ENCODE data around the gene GP9. TPM values are rescaled to one million over a fixed set of nuclear protein-coding genes. Genes with fewer than 3 reads are reported as not detected.
A peak's percentile ranks its signal among the peaks of the same experiment; 100 is the strongest.

Gene GP9
- total RNA-seq, 4 donors from 2014 or later = not detected

DNA sequence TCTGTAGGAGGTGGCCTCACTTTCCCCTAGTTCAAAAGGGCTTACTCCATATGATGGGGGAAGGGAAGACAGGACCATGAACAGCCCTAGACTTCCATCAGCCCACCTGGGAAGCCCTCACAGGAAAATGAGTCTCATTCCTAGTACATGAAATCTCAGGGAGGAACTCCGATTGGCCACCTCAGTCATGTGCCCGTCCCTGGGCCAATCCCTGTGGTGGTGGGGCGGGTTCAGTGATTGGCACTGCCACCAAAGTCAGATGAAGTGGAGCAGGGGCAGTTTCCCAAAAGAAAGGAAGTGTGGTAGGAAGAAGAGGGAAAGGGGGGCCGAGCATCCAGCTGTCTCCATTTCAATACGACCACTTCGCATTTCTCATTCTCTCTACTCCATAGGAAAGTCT is 25.9 kb upstream of the GP9 start:
- Histone ChIP-seq H3K27ac (no peak overlapping the region), H3K9me3 (no peaks in the 10 kb centered on the region), H3K4me1 (no peaks in the 10 kb centered on the region), H3K27me3 (no peaks in the 10 kb centered on the region), H3K36me3 (no peaks in the 10 kb centered on the region), H3K4me3 (no peak overlapping the region)
- 83% methylated on average over 6 of the region's 6 CpGs for WGBS
- TF ChIP-seq EP300 (IDR thresholded peaks at IDR 0.05) (no peak), POLR2A (IDR thresholded peaks at IDR 0.05) (no peak), POLR2AphosphoS5 (IDR thresholded peaks at IDR 0.05) (no peak)
- TF ChIP-seq, protein P1, sequence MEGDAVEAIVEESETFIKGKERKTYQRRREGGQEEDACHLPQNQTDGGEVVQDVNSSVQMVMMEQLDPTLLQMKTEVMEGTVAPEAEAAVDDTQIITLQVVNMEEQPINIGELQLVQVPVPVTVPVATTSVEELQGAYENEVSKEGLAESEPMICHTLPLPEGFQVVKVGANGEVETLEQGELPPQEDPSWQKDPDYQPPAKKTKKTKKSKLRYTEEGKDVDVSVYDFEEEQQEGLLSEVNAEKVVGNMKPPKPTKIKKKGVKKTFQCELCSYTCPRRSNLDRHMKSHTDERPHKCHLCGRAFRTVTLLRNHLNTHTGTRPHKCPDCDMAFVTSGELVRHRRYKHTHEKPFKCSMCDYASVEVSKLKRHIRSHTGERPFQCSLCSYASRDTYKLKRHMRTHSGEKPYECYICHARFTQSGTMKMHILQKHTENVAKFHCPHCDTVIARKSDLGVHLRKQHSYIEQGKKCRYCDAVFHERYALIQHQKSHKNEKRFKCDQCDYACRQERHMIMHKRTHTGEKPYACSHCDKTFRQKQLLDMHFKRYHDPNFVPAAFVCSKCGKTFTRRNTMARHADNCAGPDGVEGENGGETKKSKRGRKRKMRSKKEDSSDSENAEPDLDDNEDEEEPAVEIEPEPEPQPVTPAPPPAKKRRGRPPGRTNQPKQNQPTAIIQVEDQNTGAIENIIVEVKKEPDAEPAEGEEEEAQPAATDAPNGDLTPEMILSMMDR (IDR thresholded peaks at IDR 0.05) = no peak
- DNase-seq (ENCODE audit: low spot score in 2 of 2) = no peak

DNA sequence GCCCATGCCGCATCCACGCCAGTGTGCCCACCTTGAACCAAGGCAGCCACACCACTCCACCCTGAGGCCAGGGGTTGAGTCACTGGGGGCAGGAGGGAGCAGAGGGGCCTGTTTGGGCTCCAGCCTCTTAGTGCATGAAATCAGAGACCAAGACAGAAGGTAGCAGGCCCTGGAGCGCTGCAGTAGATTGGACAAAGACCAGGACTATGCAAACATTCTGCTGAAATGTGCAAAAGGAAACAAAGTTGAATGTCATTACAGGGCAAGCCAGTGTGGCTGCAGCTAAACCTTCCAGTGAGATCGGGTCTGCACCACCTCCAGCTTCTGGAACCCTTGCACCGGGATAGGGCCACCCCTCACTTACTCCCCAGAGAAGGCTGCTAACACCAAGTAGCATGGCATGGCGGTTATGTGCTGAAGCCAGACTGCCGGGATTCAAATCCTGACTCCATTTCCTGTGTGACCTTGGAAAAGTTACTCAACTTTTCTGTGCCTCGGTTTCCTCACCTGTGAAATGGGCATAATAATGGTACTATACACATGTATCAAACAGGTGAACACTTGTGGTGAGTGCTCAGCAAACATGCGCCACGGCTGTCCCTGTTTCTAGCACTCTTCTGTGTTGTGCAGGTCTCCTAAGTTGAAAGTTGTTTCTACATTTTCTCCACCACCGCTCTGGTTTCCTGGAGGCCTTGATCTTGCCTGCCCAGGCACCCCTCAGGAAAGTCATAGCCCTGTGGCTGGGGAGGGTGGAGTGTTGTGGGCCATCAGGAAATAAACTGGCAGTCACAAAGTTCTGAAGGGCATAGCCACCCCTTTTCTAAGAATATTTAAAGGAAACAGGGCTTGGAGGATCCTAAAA is 25.0 kb upstream of the GP9 start:
- 85% methylated on average over 9 of the region's 11 CpGs for WGBS
- no peaks in the 10 kb centered on the region for H3K27me3 ChIP-seq
- no peaks in the 10 kb centered on the region for H3K4me1 ChIP-seq
- no peaks in the 10 kb centered on the region for H3K9me3 ChIP-seq
- H3K4me3 ChIP-seq = no peak overlapping the region
- H3K27ac ChIP-seq = no peak overlapping the region
- no peaks in the 10 kb centered on the region for H3K36me3 ChIP-seq
- no peak for DNase-seq (ENCODE audit: low spot score in 2 of 2)
- no peak for TF ChIP-seq EP300 (IDR thresholded peaks at IDR 0.05)
- no peak for TF ChIP-seq POLR2A (IDR thresholded peaks at IDR 0.05)
- no peak for TF ChIP-seq POLR2AphosphoS5 (IDR thresholded peaks at IDR 0.05)
- TF ChIP-seq, protein P1 (IDR thresholded peaks at IDR 0.05) = no peak

DNA sequence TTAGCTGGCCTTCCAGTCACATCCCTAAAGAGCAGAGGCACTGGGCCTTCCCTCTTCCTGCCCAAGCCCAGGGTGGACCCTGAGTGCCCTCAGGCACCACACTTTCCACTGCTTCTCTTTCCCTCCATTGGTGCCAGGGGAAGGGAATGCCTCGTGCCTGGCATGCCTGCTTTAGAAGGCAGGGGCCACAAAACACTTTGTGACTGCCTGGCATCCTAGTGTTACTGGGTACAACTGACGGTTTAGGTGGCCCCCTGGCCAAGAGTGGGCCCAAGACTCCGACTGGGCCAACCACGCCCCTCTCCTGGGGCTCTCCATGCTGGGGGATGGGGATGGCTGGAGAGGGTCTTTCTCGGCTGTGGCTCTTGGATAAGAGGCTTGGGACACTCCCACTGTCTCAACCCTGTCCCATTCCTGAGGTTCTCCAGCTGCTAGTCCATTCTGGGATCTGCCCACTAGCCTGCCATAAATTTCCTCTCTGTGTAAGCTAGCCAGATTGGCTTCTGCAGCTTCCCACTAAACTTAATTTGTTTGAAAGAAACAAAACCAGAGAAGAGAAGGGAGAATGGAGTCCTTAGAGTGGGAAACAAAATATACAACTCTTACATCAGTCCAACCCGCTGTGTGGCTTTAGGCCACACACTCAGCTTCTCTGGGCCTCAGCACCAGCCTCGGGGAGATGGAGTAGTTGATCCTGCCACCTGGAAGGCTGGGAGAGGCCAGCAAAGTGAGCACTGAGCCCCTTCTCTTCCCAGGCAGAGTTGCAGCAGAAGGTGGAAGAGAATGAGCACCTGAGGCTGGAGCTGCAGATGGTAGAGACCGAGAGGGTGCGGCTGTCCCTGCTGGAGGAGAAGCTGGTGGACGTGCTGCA is 24.1 kb upstream of the GP9 start:
- 85% methylated on average over 9 of the region's 10 CpGs for WGBS
- H3K27me3 ChIP-seq = no peaks in the 10 kb centered on the region
- H3K27ac ChIP-seq = no peak overlapping the region
- no peaks in the 10 kb centered on the region for H3K36me3 ChIP-seq
- no peaks in the 10 kb centered on the region for H3K4me1 ChIP-seq
- H3K4me3 ChIP-seq = no peak overlapping the region
- peak in 1 of 2 donors; percentile 29 for DNase-seq (ENCODE audit: low spot score in 2 of 2)
- TF ChIP-seq POLR2AphosphoS5 (IDR thresholded peaks at IDR 0.05) = no peak
- TF ChIP-seq, protein P1 (IDR thresholded peaks at IDR 0.05) = no peak
- TF ChIP-seq EP300 (IDR thresholded peaks at IDR 0.05) = no peak
- TF ChIP-seq POLR2A (IDR thresholded peaks at IDR 0.05) = no peak
- H3K9me3 ChIP-seq = no peaks in the 10 kb centered on the region

DNA sequence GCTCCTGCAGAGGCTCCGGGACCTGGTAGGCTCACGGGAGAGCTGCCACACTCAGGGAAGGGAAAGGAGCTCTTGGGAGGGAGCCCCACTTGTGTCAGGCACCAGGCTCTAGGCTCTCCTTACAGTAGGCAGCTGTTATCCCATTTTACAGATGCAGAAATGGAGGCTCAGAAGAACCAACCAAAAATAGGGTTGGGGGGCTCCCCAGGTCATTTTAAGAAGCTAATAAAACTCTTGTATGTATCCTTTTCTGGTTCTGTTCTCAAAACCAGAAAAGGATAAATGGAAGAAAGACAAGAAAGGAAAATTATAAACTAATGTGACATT is 23.5 kb upstream of the GP9 start:
- TF ChIP-seq POLR2AphosphoS5 (IDR thresholded peaks at IDR 0.05) (no peak), POLR2A (IDR thresholded peaks at IDR 0.05) (no peak), EP300 (IDR thresholded peaks at IDR 0.05) (no peak)
- TF ChIP-seq, protein P1 (IDR thresholded peaks at IDR 0.05) = no peak
- 87% methylated on average over 2 of the region's 2 CpGs for WGBS

More for the DNA sequence above, 23.5 kb upstream of the GP9 start:
- Histone ChIP-seq H3K4me1 (no peaks in the 10 kb centered on the region), H3K36me3 (no peaks in the 10 kb centered on the region), H3K27me3 (no peaks in the 10 kb centered on the region), H3K27ac (no peak overlapping the region), H3K9me3 (no peaks in the 10 kb centered on the region), H3K4me3 (no peak overlapping the region)
- DNase-seq (ENCODE audit: low spot score in 2 of 2) = no peak

Measured in suprapubic skin (tissue), 4 donors.